ENCODE data around the gene GPR143. TPM values are rescaled to one million over a fixed set of nuclear protein-coding genes. Genes with fewer than 3 reads are reported as not detected.

The GPR143 gene
- total and polyA plus RNA-seq, 3 donors from 2014 or later, result 1.7 to 2.7 (median 2.5) TPM

DNA sequence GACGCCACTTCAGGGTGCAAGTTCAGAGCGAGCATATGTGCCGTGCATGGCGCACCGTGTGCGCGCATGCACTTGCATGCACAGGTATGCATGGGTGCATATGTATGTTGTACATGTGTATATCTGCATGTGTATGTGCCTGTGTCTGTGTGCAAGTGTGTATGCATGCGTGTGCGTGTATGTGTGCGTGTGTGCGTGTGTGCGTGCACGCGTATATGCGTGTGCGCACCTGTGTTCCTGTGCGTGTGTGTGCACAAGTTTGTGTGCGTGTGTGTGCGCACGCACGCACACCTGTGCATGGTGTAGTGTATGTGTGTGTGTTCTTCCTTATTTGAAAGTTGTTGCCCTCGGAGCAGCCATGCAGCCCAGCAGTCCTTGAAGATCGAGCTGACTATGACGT lies 76.8 kb downstream of the GPR143 start:
- H3K27me3 ChIP-seq, result no peaks in the 10 kb centered on the region
- TF ChIP-seq, protein P1, sequence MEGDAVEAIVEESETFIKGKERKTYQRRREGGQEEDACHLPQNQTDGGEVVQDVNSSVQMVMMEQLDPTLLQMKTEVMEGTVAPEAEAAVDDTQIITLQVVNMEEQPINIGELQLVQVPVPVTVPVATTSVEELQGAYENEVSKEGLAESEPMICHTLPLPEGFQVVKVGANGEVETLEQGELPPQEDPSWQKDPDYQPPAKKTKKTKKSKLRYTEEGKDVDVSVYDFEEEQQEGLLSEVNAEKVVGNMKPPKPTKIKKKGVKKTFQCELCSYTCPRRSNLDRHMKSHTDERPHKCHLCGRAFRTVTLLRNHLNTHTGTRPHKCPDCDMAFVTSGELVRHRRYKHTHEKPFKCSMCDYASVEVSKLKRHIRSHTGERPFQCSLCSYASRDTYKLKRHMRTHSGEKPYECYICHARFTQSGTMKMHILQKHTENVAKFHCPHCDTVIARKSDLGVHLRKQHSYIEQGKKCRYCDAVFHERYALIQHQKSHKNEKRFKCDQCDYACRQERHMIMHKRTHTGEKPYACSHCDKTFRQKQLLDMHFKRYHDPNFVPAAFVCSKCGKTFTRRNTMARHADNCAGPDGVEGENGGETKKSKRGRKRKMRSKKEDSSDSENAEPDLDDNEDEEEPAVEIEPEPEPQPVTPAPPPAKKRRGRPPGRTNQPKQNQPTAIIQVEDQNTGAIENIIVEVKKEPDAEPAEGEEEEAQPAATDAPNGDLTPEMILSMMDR (IDR thresholded peaks at IDR 0.05), result no peak
- no peak for TF ChIP-seq POLR2A (IDR thresholded peaks at IDR 0.05)
- no peaks in the 10 kb centered on the region for H3K36me3 ChIP-seq (ENCODE audit: low read depth, missing control alignments)
- intact Hi-C loops (cut with DNase I; ENCODE audit: low total_unique reads), result no loop called here
- H3K4me3 ChIP-seq, result no peak overlapping the region
- H3K9me3 ChIP-seq, result no peaks in the 10 kb centered on the region
- DNase-seq, result no peak
- H3K27ac ChIP-seq, result no peak overlapping the region
- 99 to 100% methylated on average over 1 to 17 of the region's 24 CpGs for WGBS, 2 donors
- no peaks in the 10 kb centered on the region for H3K4me1 ChIP-seq

DNA sequence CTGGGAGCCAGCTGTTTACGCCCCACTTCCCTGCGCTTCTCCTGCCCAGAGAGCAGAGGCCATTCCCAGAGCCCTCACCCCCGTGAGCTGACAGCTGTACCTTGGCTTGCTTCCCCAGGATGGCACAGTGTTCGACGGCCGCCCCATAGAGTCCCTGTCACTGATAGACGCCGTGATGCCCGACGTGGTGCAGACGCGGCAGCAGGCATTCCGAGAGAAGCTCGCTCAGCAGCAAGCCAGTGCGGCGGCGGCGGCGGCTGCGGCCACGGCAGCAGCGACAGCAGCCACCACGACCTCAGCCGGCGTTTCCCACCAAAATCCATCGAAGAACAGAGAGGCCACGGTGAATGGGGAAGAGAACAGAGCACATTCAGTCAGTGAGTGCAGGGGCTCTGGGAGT lies 77.7 kb downstream of the GPR143 start:
- intact Hi-C loops (cut with DNase I; ENCODE audit: low total_unique reads), result no loop called here
- no peaks in the 10 kb centered on the region for H3K9me3 ChIP-seq
- H3K27me3 ChIP-seq, result no peaks in the 10 kb centered on the region
- DNase-seq, result no peak
- 96 to 100% methylated on average over 1 to 27 of the region's 27 CpGs for WGBS, 2 donors
- no peaks in the 10 kb centered on the region for H3K36me3 ChIP-seq (ENCODE audit: low read depth, missing control alignments)
- no peak for TF ChIP-seq POLR2A (IDR thresholded peaks at IDR 0.05)
- TF ChIP-seq, protein P1 (IDR thresholded peaks at IDR 0.05), result no peak
- no peaks in the 10 kb centered on the region for H3K4me1 ChIP-seq
- H3K27ac ChIP-seq, result no peak overlapping the region
- H3K4me3 ChIP-seq, result no peak overlapping the region

DNA sequence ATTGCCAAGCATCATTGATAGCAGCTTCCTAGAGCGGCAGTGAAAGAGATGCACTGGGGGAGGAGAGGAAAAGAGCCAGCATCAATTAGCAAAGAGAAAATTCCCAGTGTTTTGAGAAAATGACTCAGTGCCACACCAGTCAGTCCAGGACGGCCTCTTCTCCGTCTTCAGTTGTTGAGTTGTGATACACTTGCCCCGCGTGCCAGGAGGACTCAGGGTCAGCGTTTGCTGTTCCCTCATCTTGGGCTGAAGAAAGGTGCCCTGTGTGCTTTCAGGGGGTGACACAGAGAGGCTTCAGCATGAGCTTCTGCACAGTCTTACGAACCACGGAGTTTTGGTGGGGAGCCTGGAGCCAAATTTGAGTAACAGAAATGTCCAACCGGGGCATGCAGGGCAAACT lies 82.3 kb downstream of the GPR143 start:
- DNase-seq, result no peak
- Histone ChIP-seq H3K4me3 (no peak overlapping the region), H3K9me3 (no peaks in the 10 kb centered on the region), H3K27me3 (no peaks in the 10 kb centered on the region), H3K27ac (no peak overlapping the region), H3K36me3 (ENCODE audit: low read depth, missing control alignments) (no peaks in the 10 kb centered on the region), H3K4me1 (no peaks in the 10 kb centered on the region)
- intact Hi-C loops (cut with DNase I; ENCODE audit: low total_unique reads), result no loop called here
- no peak for TF ChIP-seq POLR2A (IDR thresholded peaks at IDR 0.05)
- TF ChIP-seq, protein P1 (IDR thresholded peaks at IDR 0.05), result no peak
- WGBS, 2 donors, result 86 to 95% methylated on average over 2 to 9 of the region's 9 CpGs

DNA sequence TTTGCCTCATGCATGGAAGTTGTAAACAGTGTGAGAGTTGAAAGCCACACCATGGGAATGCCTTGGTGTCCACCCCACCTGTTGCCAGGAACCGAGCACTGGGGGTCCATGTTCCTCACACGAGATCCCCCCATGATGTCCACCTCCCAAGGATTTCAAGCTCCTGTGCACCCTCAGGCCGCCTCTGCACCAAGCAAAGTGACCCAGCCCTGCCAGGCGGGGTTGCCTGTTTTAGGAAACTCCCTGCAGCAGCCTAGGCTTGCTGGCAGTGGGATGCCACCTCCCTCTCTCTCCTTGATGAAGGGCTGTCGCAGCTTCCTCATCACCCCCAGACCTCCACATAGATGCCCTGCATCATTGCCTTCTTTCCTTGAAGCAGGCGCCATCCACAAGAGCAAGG lies 82.8 kb downstream of the GPR143 start:
- no peaks in the 10 kb centered on the region for H3K4me1 ChIP-seq
- no peak for DNase-seq
- no peaks in the 10 kb centered on the region for H3K36me3 ChIP-seq (ENCODE audit: low read depth, missing control alignments)
- 93 to 97% methylated on average over 3 to 6 of the region's 6 CpGs for WGBS, 2 donors
- no peak overlapping the region for H3K27ac ChIP-seq
- no peak overlapping the region for H3K4me3 ChIP-seq
- H3K9me3 ChIP-seq, result no peaks in the 10 kb centered on the region
- TF ChIP-seq POLR2A (IDR thresholded peaks at IDR 0.05), result no peak
- TF ChIP-seq, protein P1 (IDR thresholded peaks at IDR 0.05), result no peak
- H3K27me3 ChIP-seq, result no peaks in the 10 kb centered on the region
- intact Hi-C loops (cut with DNase I; ENCODE audit: low total_unique reads), result no loop called here

DNA sequence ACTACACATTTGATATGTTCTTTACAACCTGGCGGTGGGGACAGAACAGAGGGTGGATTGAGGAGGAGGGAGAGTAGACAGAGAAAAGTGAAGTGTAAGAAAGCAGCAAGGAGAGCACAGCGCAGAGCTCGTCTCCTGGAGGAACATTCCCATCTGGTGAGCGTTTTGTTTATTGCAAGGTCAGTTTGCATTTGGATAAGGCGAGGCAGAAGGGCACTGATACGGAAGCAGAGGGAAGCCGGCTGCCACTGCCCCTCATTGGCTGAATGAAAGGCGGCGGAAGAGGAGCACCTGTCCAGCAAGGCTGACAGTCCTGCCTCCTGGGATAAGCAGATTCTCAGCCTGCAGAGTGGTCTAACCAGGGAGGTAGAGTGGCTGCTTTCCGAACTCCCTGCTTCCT lies 83.2 kb downstream of the GPR143 start:
- intact Hi-C loops (cut with DNase I; ENCODE audit: low total_unique reads), result no loop called here
- Histone ChIP-seq H3K9me3 (no peaks in the 10 kb centered on the region), H3K27me3 (no peaks in the 10 kb centered on the region), H3K27ac (no peak overlapping the region), H3K36me3 (ENCODE audit: low read depth, missing control alignments) (no peaks in the 10 kb centered on the region), H3K4me3 (no peak overlapping the region), H3K4me1 (no peaks in the 10 kb centered on the region)
- no peak for TF ChIP-seq POLR2A (IDR thresholded peaks at IDR 0.05)
- TF ChIP-seq, protein P1 (IDR thresholded peaks at IDR 0.05), result no peak
- WGBS, 2 donors, result 41 to 56% methylated on average over 3 to 10 of the region's 10 CpGs
- peak; percentile 15 for DNase-seq
